ENCODE results near the gene OR4K17.

OR4K17 gene

DNA sequence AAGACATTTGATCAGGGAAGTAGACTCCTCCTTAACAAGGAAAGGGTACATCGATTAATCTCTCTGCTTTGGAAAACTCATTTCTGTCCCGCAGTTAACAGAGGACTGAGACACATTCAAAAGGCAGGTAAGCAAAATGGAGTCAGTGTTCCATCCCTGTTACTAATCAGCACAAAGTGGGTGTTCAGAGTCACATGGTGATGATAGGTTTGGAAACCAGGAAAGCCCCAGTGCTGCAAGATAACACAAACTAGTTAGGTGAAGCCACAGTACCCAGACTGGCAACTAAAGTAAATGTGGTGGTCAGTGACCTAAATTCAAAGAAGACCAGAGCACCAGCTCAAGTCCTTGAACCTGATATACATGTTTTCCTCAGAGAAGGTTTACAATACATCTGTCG, 1.8 kb downstream of the OR4K17 start:
- H3K36me3 ChIP-seq (ENCODE audit: control insufficient read depth, low read length): no peaks in the 10 kb centered on the region
- H3K4me2 ChIP-seq (ENCODE audit: low read length): no peak overlapping the region
- no peaks in the 10 kb centered on the region for H3F3A ChIP-seq (ENCODE audit: control insufficient read depth, insufficient read depth)
- H4K20me1 ChIP-seq (ENCODE audit: control insufficient read depth, insufficient read depth, low read depth, low read length): no peaks in the 10 kb centered on the region
- no peaks in the 10 kb centered on the region for H3K79me2 ChIP-seq (ENCODE audit: control insufficient read depth, low read length)
- no peaks in the 10 kb centered on the region for H3K9me2 ChIP-seq (replicated peaks; ENCODE audit: control insufficient read depth, low read length)
- TF ChIP-seq, protein P1, sequence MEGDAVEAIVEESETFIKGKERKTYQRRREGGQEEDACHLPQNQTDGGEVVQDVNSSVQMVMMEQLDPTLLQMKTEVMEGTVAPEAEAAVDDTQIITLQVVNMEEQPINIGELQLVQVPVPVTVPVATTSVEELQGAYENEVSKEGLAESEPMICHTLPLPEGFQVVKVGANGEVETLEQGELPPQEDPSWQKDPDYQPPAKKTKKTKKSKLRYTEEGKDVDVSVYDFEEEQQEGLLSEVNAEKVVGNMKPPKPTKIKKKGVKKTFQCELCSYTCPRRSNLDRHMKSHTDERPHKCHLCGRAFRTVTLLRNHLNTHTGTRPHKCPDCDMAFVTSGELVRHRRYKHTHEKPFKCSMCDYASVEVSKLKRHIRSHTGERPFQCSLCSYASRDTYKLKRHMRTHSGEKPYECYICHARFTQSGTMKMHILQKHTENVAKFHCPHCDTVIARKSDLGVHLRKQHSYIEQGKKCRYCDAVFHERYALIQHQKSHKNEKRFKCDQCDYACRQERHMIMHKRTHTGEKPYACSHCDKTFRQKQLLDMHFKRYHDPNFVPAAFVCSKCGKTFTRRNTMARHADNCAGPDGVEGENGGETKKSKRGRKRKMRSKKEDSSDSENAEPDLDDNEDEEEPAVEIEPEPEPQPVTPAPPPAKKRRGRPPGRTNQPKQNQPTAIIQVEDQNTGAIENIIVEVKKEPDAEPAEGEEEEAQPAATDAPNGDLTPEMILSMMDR (IDR thresholded peaks at IDR 0.05; ENCODE audit: low read depth, low read length, poor library complexity, severe bottlenecking): no peak
- TF ChIP-seq EZH2phosphoT487 (IDR thresholded peaks at IDR 0.05; ENCODE audit: borderline replicate concordance, low read length): no peak
- no peaks in the 10 kb centered on the region for H3K9me3 ChIP-seq (ENCODE audit: control insufficient read depth, insufficient read depth, low read length)
- no peaks in the 10 kb centered on the region for H3K4me1 ChIP-seq (ENCODE audit: control insufficient read depth, low read length)
- H3K27me3 ChIP-seq (ENCODE audit: control insufficient read depth, low read length): no peaks in the 10 kb centered on the region
- no peak overlapping the region for H3K4me3 ChIP-seq (ENCODE audit: low read length)
- H3K27ac ChIP-seq (ENCODE audit: low read depth, low read length): no peak overlapping the region

DNA sequence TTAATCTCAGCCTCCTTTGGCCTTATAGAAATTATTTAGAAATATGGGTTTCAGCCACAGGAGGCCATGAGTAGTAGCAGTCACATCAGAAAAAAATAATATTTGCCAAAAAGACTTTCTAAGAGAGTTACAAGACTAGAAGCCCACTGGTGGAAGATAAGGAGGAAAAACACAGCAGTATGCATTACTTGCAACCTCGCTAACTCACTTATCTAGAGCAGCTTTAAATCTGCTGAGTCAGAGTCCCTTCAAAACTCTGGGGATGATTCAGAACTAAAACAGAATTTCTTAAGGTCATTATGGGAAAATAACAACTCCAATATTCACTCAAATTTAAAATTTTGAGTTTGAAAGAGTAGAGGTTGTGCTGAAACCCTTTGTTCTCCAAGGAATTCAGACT, 6.2 kb downstream of the OR4K17 start:
- H3K9me2 ChIP-seq (replicated peaks; ENCODE audit: control insufficient read depth, low read length): no peaks in the 10 kb centered on the region
- no peaks in the 10 kb centered on the region for H3K4me1 ChIP-seq (ENCODE audit: control insufficient read depth, low read length)
- no peak for TF ChIP-seq EZH2phosphoT487 (IDR thresholded peaks at IDR 0.05; ENCODE audit: borderline replicate concordance, low read length)
- TF ChIP-seq, protein P1 (IDR thresholded peaks at IDR 0.05; ENCODE audit: low read depth, low read length, poor library complexity, severe bottlenecking): no peak
- H3K27ac ChIP-seq (ENCODE audit: low read depth, low read length): no peak overlapping the region
- no peaks in the 10 kb centered on the region for H3K36me3 ChIP-seq (ENCODE audit: control insufficient read depth, low read length)
- H3K79me2 ChIP-seq (ENCODE audit: control insufficient read depth, low read length): no peaks in the 10 kb centered on the region
- no peaks in the 10 kb centered on the region for H4K20me1 ChIP-seq (ENCODE audit: control insufficient read depth, insufficient read depth, low read depth, low read length)
- H3K9me3 ChIP-seq (ENCODE audit: control insufficient read depth, insufficient read depth, low read length): peaks cover 4% of the 10 kb centered on the region; the same call in 1 of the 2 replicates
- H3F3A ChIP-seq (ENCODE audit: control insufficient read depth, insufficient read depth): no peaks in the 10 kb centered on the region
- H3K4me3 ChIP-seq (ENCODE audit: low read length): no peak overlapping the region
- H3K4me2 ChIP-seq (ENCODE audit: low read length): no peak overlapping the region
- H3K27me3 ChIP-seq (ENCODE audit: control insufficient read depth, low read length): no peaks in the 10 kb centered on the region

- Histone ChIP-seq H3K27me3 (ENCODE audit: control insufficient read depth, low read length) (no peaks in the 10 kb centered on the region), H4K20me1 (ENCODE audit: control insufficient read depth, insufficient read depth, low read depth, low read length) (no peaks in the 10 kb centered on the region), H3K36me3 (ENCODE audit: control insufficient read depth, low read length) (no peaks in the 10 kb centered on the region), H3K4me1 (ENCODE audit: control insufficient read depth, low read length) (no peaks in the 10 kb centered on the region), H3K79me2 (ENCODE audit: control insufficient read depth, low read length) (no peaks in the 10 kb centered on the region), H3K9me2 (replicated peaks; ENCODE audit: control insufficient read depth, low read length) (no peaks in the 10 kb centered on the region), H3K4me2 (ENCODE audit: low read length) (no peak overlapping the region), H3K4me3 (ENCODE audit: low read length) (no peak overlapping the region), H3K9me3 (ENCODE audit: control insufficient read depth, insufficient read depth, low read length) (peaks cover 4% of the 10 kb centered on the region; the same call in 1 of the 2 replicates), H3F3A (ENCODE audit: control insufficient read depth, insufficient read depth) (no peaks in the 10 kb centered on the region), H3K27ac (ENCODE audit: low read depth, low read length) (no peak overlapping the region)
- TF ChIP-seq EZH2phosphoT487 (IDR thresholded peaks at IDR 0.05; ENCODE audit: borderline replicate concordance, low read length): no peak
- TF ChIP-seq, protein P1 (IDR thresholded peaks at IDR 0.05; ENCODE audit: low read depth, low read length, poor library complexity, severe bottlenecking): no peak
Measured at GRCh38 chr14:20118795-20119194, 8.3 kb downstream of the OR4K17 start.
